Osteoblast (primary cell): ENCODE data around the gene DLG5. TPM values are rescaled to one million over a fixed set of nuclear protein-coding genes. Genes with fewer than 3 reads are reported as not detected.

ENCODE experiments used
- DNase-seq: peaks from one replicate; pipeline ENCODE4 v3.0.0; 2011; ENCODE audit warnings: low spot score, mixed read lengths; ENCODE audit not compliant: insufficient read length; ENCODE audit errors: missing footprints
- H2AFZ ChIP-seq: 2 replicates; pipeline ENCODE4 v1.6.0; 2011; ENCODE audit warnings: mild to moderate bottlenecking, low read length
- H3K27ac ChIP-seq: 2 replicates; pipeline ENCODE4 v1.5.1; 2011; ENCODE audit warnings: mild to moderate bottlenecking, low read depth, low read length, moderate library complexity
- H3K27me3 ChIP-seq: 2 replicates; pipeline ENCODE4 v1.6.0; 2012; ENCODE audit warnings: mild to moderate bottlenecking, control low read depth, inconsistent platforms, low read length, moderate library complexity; ENCODE audit not compliant: insufficient read depth
- H3K36me3 ChIP-seq: 2 replicates; pipeline ENCODE4 v1.5.1; 2011; ENCODE audit warnings: mild to moderate bottlenecking, low read length, control low read depth, moderate library complexity; ENCODE audit not compliant: insufficient read depth
- H3K4me1 ChIP-seq: 2 replicates; pipeline ENCODE4 v1.5.1; 2011; ENCODE audit warnings: mild to moderate bottlenecking, low read length, control low read depth, moderate library complexity; ENCODE audit not compliant: insufficient read depth
- H3K4me2 ChIP-seq: 2 replicates; pipeline ENCODE4 v1.6.0; 2011; ENCODE audit warnings: mild to moderate bottlenecking, low read length; ENCODE audit not compliant: insufficient read depth
- H3K4me3 ChIP-seq: fragments of 200-600 bp; sonication (generic); 3 replicates; pipeline ENCODE4 v1.5.1; 2012; ENCODE audit warnings: mild to moderate bottlenecking, low read length, inconsistent platforms; ENCODE audit not compliant: insufficient read depth
- H3K79me2 ChIP-seq: 2 replicates; pipeline ENCODE4 v1.6.0; 2012; ENCODE audit warnings: mild to moderate bottlenecking, low read length, control low read depth, inconsistent platforms; ENCODE audit not compliant: insufficient read depth
- H3K9me3 ChIP-seq: 2 replicates; pipeline ENCODE4 v1.5.1; 2011; ENCODE audit warnings: low read depth, low read length, control low read depth
- H4K20me1 ChIP-seq: 2 replicates; pipeline ENCODE4 v1.6.0; 2012; ENCODE audit warnings: mild to moderate bottlenecking, low read length, control low read depth; ENCODE audit not compliant: insufficient read depth
- total RNA-seq: library from RNA; depleted of rRNA; stranded (reverse); fragments of >200 nt; gene quantifications from 2 replicates; pipeline ENCODE4 v1.2.3, GENCODE V29; 2012
- TF ChIP-seq, protein P1 (sequence below): IDR thresholded peaks from 2 replicates; pipeline ENCODE4 v1.5.1; 2011; ENCODE audit warnings: mild to moderate bottlenecking, low read depth, low read length, moderate library complexity; ENCODE audit errors: extremely low read depth

DLG5 gene
- total RNA-seq, 1 donor, result 51.4 TPM

DNA sequence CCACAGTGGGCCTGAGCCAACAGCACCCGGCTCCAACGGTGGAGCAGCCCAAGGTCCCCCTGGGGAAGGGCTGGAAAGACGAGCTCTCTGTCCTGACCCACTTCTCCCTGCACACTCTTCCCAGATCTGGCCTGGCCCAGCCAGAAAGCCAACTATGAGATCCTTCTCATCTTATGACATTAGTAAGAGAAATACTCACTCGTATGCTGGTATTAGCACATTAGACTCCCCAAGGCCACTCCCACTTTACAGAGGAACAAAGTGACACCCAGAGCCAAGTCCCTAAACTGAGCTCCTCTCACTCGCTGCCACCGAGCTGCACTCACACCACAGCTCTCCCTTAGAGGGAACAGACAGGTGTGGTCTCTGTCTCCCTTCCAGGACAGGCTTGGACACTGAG lies 24.8 kb downstream of the DLG5 start:
- H3K9me3 ChIP-seq, result no peaks in the 10 kb centered on the region
- H2AFZ ChIP-seq, result no peak overlapping the region
- H3K27ac ChIP-seq, result no peak overlapping the region
- DNase-seq, result no peak
- no peaks in the 10 kb centered on the region for H3K36me3 ChIP-seq
- H4K20me1 ChIP-seq, result peaks cover 57% of the 10 kb centered on the region
- H3K4me2 ChIP-seq, result no peak overlapping the region
- no peaks in the 10 kb centered on the region for H3K27me3 ChIP-seq
- H3K4me1 ChIP-seq, result peaks cover 14% of the 10 kb centered on the region
- TF ChIP-seq, protein P1, sequence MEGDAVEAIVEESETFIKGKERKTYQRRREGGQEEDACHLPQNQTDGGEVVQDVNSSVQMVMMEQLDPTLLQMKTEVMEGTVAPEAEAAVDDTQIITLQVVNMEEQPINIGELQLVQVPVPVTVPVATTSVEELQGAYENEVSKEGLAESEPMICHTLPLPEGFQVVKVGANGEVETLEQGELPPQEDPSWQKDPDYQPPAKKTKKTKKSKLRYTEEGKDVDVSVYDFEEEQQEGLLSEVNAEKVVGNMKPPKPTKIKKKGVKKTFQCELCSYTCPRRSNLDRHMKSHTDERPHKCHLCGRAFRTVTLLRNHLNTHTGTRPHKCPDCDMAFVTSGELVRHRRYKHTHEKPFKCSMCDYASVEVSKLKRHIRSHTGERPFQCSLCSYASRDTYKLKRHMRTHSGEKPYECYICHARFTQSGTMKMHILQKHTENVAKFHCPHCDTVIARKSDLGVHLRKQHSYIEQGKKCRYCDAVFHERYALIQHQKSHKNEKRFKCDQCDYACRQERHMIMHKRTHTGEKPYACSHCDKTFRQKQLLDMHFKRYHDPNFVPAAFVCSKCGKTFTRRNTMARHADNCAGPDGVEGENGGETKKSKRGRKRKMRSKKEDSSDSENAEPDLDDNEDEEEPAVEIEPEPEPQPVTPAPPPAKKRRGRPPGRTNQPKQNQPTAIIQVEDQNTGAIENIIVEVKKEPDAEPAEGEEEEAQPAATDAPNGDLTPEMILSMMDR, result no peak
- H3K4me3 ChIP-seq, result no peak overlapping the region
- H3K79me2 ChIP-seq, result peaks cover 72% of the 10 kb centered on the region

DNA sequence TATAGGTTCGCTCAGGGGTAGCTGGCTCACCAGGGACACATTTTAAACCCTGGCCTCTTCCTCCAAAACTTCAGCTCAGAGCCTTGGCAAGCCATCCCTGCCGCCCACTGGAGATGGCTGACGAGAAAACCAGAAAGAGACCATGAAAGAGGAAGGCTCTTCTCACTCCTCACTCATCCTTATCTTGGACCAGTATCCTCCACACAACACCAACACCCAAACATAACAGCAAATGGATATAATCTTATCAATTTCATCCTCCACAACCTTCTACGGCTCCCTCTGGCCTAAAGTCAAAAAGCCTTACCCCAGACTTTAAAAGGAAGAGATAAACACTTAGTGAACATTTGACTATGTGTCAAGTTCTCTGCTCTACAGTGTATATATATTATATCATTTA lies 26.9 kb downstream of the DLG5 start:
- Histone ChIP-seq H3K27ac (no peak overlapping the region), H3K9me3 (no peaks in the 10 kb centered on the region), H4K20me1 (peaks cover 54% of the 10 kb centered on the region), H3K4me1 (peaks cover 14% of the 10 kb centered on the region), H3K27me3 (no peaks in the 10 kb centered on the region), H3K79me2 (peaks cover 72% of the 10 kb centered on the region), H3K4me3 (no peak overlapping the region), H2AFZ (no peak overlapping the region), H3K4me2 (no peak overlapping the region), H3K36me3 (no peaks in the 10 kb centered on the region)
- TF ChIP-seq, protein P1, result no peak
- DNase-seq, result no peak

- H3K36me3 ChIP-seq, result no peaks in the 10 kb centered on the region
- peak; percentile 89 for DNase-seq
- peaks cover 60% of the 10 kb centered on the region for H4K20me1 ChIP-seq
- H3K4me2 ChIP-seq, result no peak overlapping the region
- peaks cover 14% of the 10 kb centered on the region for H3K4me1 ChIP-seq
- H3K79me2 ChIP-seq, result peaks cover 73% of the 10 kb centered on the region
- no peak overlapping the region for H2AFZ ChIP-seq
- no peaks in the 10 kb centered on the region for H3K27me3 ChIP-seq
- TF ChIP-seq, protein P1, result no peak
- no peak overlapping the region for H3K27ac ChIP-seq
- no peaks in the 10 kb centered on the region for H3K9me3 ChIP-seq
- H3K4me3 ChIP-seq, result no peak overlapping the region
Measured at GRCh38 chr10:77899080-77899477, 27.5 kb downstream of the DLG5 start.

DNA sequence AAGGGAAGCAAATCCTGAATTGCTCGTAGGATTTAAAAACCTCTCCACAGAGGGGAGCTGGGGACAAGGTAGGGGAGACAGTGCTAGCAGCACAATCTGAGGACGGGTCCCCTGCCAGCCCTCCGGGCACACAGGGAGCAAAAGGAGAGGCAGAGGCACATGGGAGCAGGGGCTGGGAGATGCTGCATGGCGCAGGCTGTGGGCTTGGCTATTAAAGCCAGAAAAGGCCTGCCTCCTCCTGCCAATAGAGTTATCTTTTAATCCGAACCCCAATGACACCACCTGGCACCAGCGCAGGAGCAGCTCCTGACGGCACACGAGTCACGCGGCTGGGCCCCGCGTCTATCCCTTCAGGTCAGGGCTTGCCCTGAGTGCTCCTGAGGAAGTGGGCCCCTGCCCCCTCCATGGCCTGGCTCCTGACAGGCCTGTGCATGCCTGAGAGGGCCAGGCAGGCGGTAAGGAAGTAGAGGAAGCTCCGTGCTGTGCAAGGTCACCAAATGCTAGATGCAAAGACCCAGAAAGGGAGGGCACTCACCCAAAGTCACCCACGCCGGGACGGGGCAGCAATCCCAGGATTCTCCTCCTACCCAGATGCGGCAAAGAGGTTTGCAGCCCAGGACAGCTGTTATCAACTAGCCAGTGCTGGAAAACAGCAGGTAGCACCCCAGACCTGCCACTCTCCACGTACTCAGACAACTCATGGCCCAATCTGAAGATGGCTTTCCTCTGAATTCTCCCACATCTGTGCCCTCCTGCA lies 28.1 kb downstream of the DLG5 start:
- Histone ChIP-seq H3K4me2 (no peak overlapping the region), H3K9me3 (no peaks in the 10 kb centered on the region), H3K27me3 (no peaks in the 10 kb centered on the region), H3K4me3 (no peak overlapping the region), H2AFZ (no peak overlapping the region), H3K27ac (no peak overlapping the region), H3K36me3 (no peaks in the 10 kb centered on the region), H3K4me1 (peaks cover 14% of the 10 kb centered on the region), H3K79me2 (peaks cover 74% of the 10 kb centered on the region), H4K20me1 (peaks cover 61% of the 10 kb centered on the region)
- TF ChIP-seq, protein P1, result no peak
- no peak for DNase-seq
